Panc1 (cell line): ENCODE results near the gene APEH. TPM values are rescaled to one million over a fixed set of nuclear protein-coding genes. Genes with fewer than 3 reads are reported as not detected.

Source experiments
- ATAC-seq: fragments of 200-7000 bp; cut with Tn5 transposase; 2 replicates; pipeline ENCODE4 v1.9.1; 2020; ENCODE audit warnings: mild to moderate bottlenecking, moderate library complexity
- BruUV-seq: library from RNA; stranded (reverse); fragments of 400-500 nt; replicated peaks from 2 replicates; lab custom pipeline; 2021; lab: Mats Ljungman, UMichigan
- CTCF ChIA-PET: fragments of 300-600 bp; sonication (Branson Sonifier 250); formaldehyde crosslinking; loops from one replicate; lab custom pipeline; 2022; ENCODE audit warnings: antibody characterized with exemption; lab: Charles Lee
- POLR2A ChIA-PET: fragments of 300-600 bp; sonication (Branson Sonifier 250); formaldehyde crosslinking; loops from one replicate; lab custom pipeline; 2022; ENCODE audit warnings: antibody characterized with exemption; lab: Charles Lee
- DNase-seq: peaks from one replicate; pipeline ENCODE4 v3.0.0-alpha.2; 2010; ENCODE audit warnings: low read depth, low spot score
- H3K27ac ChIP-seq: 2 replicates; pipeline ENCODE4 v1.5.1; 2011; ENCODE audit warnings: mild to moderate bottlenecking, low read length, inconsistent platforms
- H3K27me3 ChIP-seq: fragments of 200-500 bp; sonication (Bioruptor generic); 2 replicates; pipeline ENCODE4 v1.6.0; 2014; ENCODE audit warnings: low read length, inconsistent platforms; ENCODE audit not compliant: control insufficient read depth, insufficient read depth
- H3K36me3 ChIP-seq: fragments of 200-500 bp; sonication (Bioruptor generic); 2 replicates; pipeline ENCODE4 v1.5.1; 2014; ENCODE audit warnings: inconsistent platforms, mild to moderate bottlenecking, low read length, moderate library complexity; ENCODE audit not compliant: control insufficient read depth, insufficient read depth
- H3K4me1 ChIP-seq: 2 replicates; pipeline ENCODE4 v1.5.1; 2011; ENCODE audit warnings: inconsistent platforms, mild to moderate bottlenecking, low read length, moderate library complexity; ENCODE audit not compliant: control insufficient read depth, insufficient read depth
- H3K4me3 ChIP-seq, 2 experiments: 2 replicates each; pipeline ENCODE4 v1.5.1; 2011 to 2012; ENCODE audit warnings: low read depth in 2 of 2, low read length in 2 of 2, mild to moderate bottlenecking in 2 of 2, inconsistent platforms in 1 of 2, moderate library complexity in 1 of 2
- H3K9me3 ChIP-seq: fragments of 200-500 bp; sonication (Bioruptor generic); 2 replicates; pipeline ENCODE4 v1.5.1; 2014; ENCODE audit warnings: low read depth, mild to moderate bottlenecking, inconsistent platforms, low read length, moderate library complexity; ENCODE audit not compliant: control insufficient read depth, insufficient read depth
- POLR2AphosphoS5 ChIP-seq: IDR thresholded peaks from 2 replicates; pipeline ENCODE4 v1.6.1; 2012; ENCODE audit warnings: mild to moderate bottlenecking, low read depth, low read length, moderate library complexity
- SIN3A ChIP-seq: IDR thresholded peaks from 2 replicates; pipeline ENCODE4 v1.6.1; 2012; ENCODE audit warnings: low read depth, mild to moderate bottlenecking, low read length, moderate library complexity, borderline replicate concordance; ENCODE audit not compliant: insufficient read depth
- TCF7L2 ChIP-seq: IDR thresholded peaks from 2 replicates; pipeline ENCODE4 v1.6.1; 2011; ENCODE audit warnings: mild to moderate bottlenecking, low read depth, low read length, inconsistent platforms
- in situ Hi-C: cut with HindIII; loops from 2 replicates; pipeline ENCODE4 v1.10.0; 2016; ENCODE audit warnings: low sequenced_read_pairs, low pct_unique_long_range_greater_than_20kb
- intact Hi-C: fragments of 100-400 bp; cut with micrococcal nuclease; formaldehyde crosslinking; loops from one replicate; pipeline ENCODE4 v1.10.0; 2022; ENCODE audit not compliant: unreplicated experiment
- total RNA-seq: library from RNA; stranded (reverse); gene quantifications from one replicate; pipeline ENCODE4 v1.2.1, GENCODE V29; 2021; ENCODE audit not compliant: unreplicated experiment
- TF ChIP-seq, protein P1 (sequence below): fragments of 450-650 bp; IDR thresholded peaks from 2 replicates; pipeline ENCODE4 v1.5.1; 2017; ENCODE audit warnings: mild to moderate bottlenecking
- TF ChIP-seq, protein P2 (sequence below), 2 experiments: IDR thresholded peaks; 2 replicates each; pipeline ENCODE4 v1.6.1; 2011 to 2012; ENCODE audit warnings: low read depth in 2 of 2, control low read depth in 1 of 2, low read length in 1 of 2, mild to moderate bottlenecking in 1 of 2, moderate library complexity in 1 of 2; ENCODE audit not compliant: insufficient read depth in 1 of 2

APEH gene
- total RNA-seq, 1 experiment from 2014 or later: 131 TPM

DNA sequence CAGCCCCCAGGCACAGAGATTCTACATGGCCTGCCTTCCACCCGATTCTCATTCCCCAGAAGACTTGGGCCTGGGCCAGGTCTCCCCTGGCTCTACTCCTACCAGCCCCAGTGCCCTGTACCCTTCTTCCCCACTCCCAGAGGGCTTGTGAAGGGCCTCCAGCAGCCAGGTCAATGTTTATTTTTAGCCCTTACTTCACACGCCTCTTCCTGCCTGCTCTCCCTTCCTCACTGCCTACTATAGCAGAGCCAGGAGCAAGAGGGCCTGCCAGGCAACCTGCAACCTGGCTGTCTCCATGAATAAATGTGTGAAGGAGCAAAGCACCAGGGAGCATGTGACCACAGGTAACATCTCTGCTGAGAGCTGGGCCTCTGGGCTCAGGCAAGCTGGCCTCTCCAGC lies 26.4 kb upstream of the APEH start:
- intact Hi-C loops: no loop called here
- no peak for ATAC-seq
- DNase-seq: no peak
- in situ Hi-C loops: no loop called here
- no peak overlapping the region for H3K27ac ChIP-seq
- no peaks in the 10 kb centered on the region for H3K36me3 ChIP-seq
- ChIA-PET CTCF (no interaction called here), POLR2A (no interaction called here)
- BruUV-seq: no TSS peak
- H3K4me3 ChIP-seq: no peak overlapping the region
- H3K4me1 ChIP-seq: no peaks in the 10 kb centered on the region
- H3K27me3 ChIP-seq: no peaks in the 10 kb centered on the region
- no peaks in the 10 kb centered on the region for H3K9me3 ChIP-seq
- TF ChIP-seq, protein P1, sequence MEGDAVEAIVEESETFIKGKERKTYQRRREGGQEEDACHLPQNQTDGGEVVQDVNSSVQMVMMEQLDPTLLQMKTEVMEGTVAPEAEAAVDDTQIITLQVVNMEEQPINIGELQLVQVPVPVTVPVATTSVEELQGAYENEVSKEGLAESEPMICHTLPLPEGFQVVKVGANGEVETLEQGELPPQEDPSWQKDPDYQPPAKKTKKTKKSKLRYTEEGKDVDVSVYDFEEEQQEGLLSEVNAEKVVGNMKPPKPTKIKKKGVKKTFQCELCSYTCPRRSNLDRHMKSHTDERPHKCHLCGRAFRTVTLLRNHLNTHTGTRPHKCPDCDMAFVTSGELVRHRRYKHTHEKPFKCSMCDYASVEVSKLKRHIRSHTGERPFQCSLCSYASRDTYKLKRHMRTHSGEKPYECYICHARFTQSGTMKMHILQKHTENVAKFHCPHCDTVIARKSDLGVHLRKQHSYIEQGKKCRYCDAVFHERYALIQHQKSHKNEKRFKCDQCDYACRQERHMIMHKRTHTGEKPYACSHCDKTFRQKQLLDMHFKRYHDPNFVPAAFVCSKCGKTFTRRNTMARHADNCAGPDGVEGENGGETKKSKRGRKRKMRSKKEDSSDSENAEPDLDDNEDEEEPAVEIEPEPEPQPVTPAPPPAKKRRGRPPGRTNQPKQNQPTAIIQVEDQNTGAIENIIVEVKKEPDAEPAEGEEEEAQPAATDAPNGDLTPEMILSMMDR: no peak
- TF ChIP-seq SIN3A (no peak), TCF7L2 (no peak), POLR2AphosphoS5 (no peak)
- TF ChIP-seq, protein P2, sequence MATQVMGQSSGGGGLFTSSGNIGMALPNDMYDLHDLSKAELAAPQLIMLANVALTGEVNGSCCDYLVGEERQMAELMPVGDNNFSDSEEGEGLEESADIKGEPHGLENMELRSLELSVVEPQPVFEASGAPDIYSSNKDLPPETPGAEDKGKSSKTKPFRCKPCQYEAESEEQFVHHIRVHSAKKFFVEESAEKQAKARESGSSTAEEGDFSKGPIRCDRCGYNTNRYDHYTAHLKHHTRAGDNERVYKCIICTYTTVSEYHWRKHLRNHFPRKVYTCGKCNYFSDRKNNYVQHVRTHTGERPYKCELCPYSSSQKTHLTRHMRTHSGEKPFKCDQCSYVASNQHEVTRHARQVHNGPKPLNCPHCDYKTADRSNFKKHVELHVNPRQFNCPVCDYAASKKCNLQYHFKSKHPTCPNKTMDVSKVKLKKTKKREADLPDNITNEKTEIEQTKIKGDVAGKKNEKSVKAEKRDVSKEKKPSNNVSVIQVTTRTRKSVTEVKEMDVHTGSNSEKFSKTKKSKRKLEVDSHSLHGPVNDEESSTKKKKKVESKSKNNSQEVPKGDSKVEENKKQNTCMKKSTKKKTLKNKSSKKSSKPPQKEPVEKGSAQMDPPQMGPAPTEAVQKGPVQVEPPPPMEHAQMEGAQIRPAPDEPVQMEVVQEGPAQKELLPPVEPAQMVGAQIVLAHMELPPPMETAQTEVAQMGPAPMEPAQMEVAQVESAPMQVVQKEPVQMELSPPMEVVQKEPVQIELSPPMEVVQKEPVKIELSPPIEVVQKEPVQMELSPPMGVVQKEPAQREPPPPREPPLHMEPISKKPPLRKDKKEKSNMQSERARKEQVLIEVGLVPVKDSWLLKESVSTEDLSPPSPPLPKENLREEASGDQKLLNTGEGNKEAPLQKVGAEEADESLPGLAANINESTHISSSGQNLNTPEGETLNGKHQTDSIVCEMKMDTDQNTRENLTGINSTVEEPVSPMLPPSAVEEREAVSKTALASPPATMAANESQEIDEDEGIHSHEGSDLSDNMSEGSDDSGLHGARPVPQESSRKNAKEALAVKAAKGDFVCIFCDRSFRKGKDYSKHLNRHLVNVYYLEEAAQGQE (IDR thresholded peaks at IDR 0.05; ENCODE audit: insufficient read depth in 1 of 2, low read depth in 2 of 2, low read length in 1 of 2): no peak

DNA sequence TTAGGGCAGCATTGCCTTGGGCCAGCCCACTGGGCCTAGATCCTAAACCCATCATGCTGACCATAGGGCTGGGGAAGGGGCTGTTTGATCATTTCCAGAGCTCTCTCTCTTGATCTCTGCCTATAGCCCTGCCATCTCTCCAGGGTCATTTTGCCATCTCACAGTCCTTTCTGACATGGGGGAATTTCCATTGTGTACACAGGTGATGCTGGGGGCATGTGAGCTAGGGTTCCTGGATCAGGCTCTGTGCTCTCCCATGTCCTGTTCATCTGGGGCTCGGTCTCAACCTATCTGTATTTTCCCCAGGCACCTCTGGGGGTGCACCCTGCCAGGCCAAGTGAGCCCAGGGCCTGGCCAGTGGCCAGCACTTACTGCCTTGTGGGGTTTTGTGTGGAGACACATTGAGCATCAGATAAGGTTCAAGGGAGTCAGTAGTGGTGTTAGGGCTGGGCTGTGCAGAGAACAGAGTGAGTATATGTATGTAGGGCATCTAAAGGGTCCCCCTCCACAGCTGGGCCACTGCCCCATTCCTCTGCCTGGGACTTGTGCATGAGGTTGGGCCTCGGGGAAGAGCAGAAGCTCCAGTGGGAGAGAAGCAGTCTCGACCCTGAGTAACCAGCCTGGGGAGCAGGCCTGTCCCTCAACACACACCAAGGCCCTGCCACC lies 25.7 kb upstream of the APEH start:
- DNase-seq: no peak
- H3K27me3 ChIP-seq: no peaks in the 10 kb centered on the region
- ChIA-PET POLR2A (no interaction called here), CTCF (no interaction called here)
- H3K4me3 ChIP-seq: no peak overlapping the region
- H3K36me3 ChIP-seq: no peaks in the 10 kb centered on the region
- TF ChIP-seq POLR2AphosphoS5 (no peak), SIN3A (no peak), TCF7L2 (no peak)
- TF ChIP-seq, protein P1: no peak
- TF ChIP-seq, protein P2 (IDR thresholded peaks at IDR 0.05; ENCODE audit: insufficient read depth in 1 of 2, low read depth in 2 of 2, low read length in 1 of 2): no peak
- no peaks in the 10 kb centered on the region for H3K9me3 ChIP-seq
- H3K4me1 ChIP-seq: no peaks in the 10 kb centered on the region
- no peak for ATAC-seq
- in situ Hi-C loops: no loop called here
- H3K27ac ChIP-seq: no peak overlapping the region
- BruUV-seq: no TSS peak
- intact Hi-C loops: no loop called here
